Keratinocyte (primary cell): ENCODE results near the gene MIR17HG.

Experiments
- CTCF ChIP-seq, 3 experiments: IDR thresholded peaks in 1 of 3; conservative IDR thresholded peaks in 1 of 3; optimal IDR thresholded peaks in 1 of 3; 2 replicates in 2 of 3; 3 replicates in 1 of 3; pipeline versions ENCODE3 to v1.5.1; 2011; ENCODE audit warnings: low read length in 3 of 3, mild to moderate bottlenecking in 3 of 3, moderate library complexity in 2 of 3, control low read depth in 1 of 3, inconsistent platforms in 1 of 3; ENCODE audit not compliant: insufficient read depth in 2 of 3; ENCODE audit errors: extremely low read depth in 1 of 3
- EZH2 ChIP-seq: IDR thresholded peaks from one replicate; pipeline ENCODE4 v1.6.1; 2012; ENCODE audit warnings: inconsistent platforms, mild to moderate bottlenecking, low read length, moderate library complexity

- TF ChIP-seq CTCF (optimal IDR thresholded peaks at IDR 0.05 in 1 of 3, IDR thresholded peaks at IDR 0.05 in 1 of 3, conservative IDR thresholded peaks at IDR 0.05 in 1 of 3; ENCODE audit: extremely low read depth in 1 of 3, insufficient read depth in 2 of 3, low read length in 3 of 3) (no peak), EZH2 (no peak)
These were observed 54.4 kb downstream of the MIR17HG start for GRCh38 chr13:91401920-91402319.
